ENCODE results near the gene GRM5.
"Not testable (repeated sequence)": the region's sequence is repeated elsewhere in the genome, so short reads cannot be mapped to it uniquely, and the experiment has no call there.

- not testable (repeated sequence) for TF ChIP-seq CTCF (conservative IDR thresholded peaks at IDR 0.05 in 1 of 2, IDR thresholded peaks at IDR 0.05 in 1 of 2; ENCODE audit: low read depth in 1 of 2, low read length in 2 of 2); EZH2 (IDR thresholded peaks at IDR 0.05; ENCODE audit: low read length, missing control alignments)
These were observed 221.9 kb downstream of the GRM5 start for GRCh38 chr11:88843766-88844426.
